SK-N-SH treated with all-trans-retinoic acid at 6 μM for 48 hours (cell line): Measurements from ENCODE around the gene SH3BGRL2.

Experiments
- ATAC-seq: fragments of 200-7000 bp; cut with Tn5 transposase; 3 replicates; pipeline ENCODE4 v1.9.1; 2020; ENCODE audit warnings: mild to moderate bottlenecking, moderate library complexity
- ARNTL ChIP-seq: fragments of 450-650 bp; formaldehyde crosslinking; IDR thresholded peaks from 2 replicates; pipeline ENCODE4 v1.5.0; 2020; ENCODE audit warnings: low read depth, mild to moderate bottlenecking, moderate library complexity, borderline replicate concordance
- BACH2 ChIP-seq: fragments of 250-450 bp; sonication (Bioruptor Pico); IDR thresholded peaks from 2 replicates; pipeline ENCODE4 v1.9.0; 2021; ENCODE audit warnings: mild to moderate bottlenecking, borderline replicate concordance
- CREB5 ChIP-seq: fragments of 250-450 bp; sonication (Bioruptor Pico); IDR thresholded peaks from 2 replicates; pipeline ENCODE4 v1.5.1; 2020; ENCODE audit warnings: low read depth, mild to moderate bottlenecking, moderate library complexity
- CSDC2 ChIP-seq: fragments of 250-450 bp; sonication (Bioruptor Pico); IDR thresholded peaks from 2 replicates; pipeline ENCODE4 v1.5.0; 2020; ENCODE audit warnings: mild to moderate bottlenecking, moderate library complexity
- CSRNP3 ChIP-seq: fragments of 250-450 bp; sonication (Bioruptor Pico); IDR thresholded peaks from 2 replicates; pipeline ENCODE4 v1.5.1; 2021; ENCODE audit warnings: mild to moderate bottlenecking, moderate library complexity
- ESRRG ChIP-seq: fragments of 250-450 bp; sonication (Bioruptor Pico); IDR thresholded peaks from 2 replicates; pipeline ENCODE4 v1.6.1; 2021; ENCODE audit warnings: mild to moderate bottlenecking
- GLIS3 ChIP-seq: fragments of 250-450 bp; sonication (Bioruptor Pico); IDR thresholded peaks from 2 replicates; pipeline ENCODE4 v1.5.0; 2020; ENCODE audit warnings: mild to moderate bottlenecking, moderate library complexity
- ISL1 ChIP-seq: fragments of 250-450 bp; sonication (Bioruptor Pico); IDR thresholded peaks from 2 replicates; pipeline ENCODE4 v2.1.2; 2022; ENCODE audit warnings: mild to moderate bottlenecking, moderate library complexity
- OSR1 ChIP-seq: fragments of 250-450 bp; sonication (Bioruptor Pico); IDR thresholded peaks from 2 replicates; pipeline ENCODE4 v1.8.0; 2022; ENCODE audit warnings: moderate library complexity, mild to moderate bottlenecking, inconsistent platforms
- POU6F1 ChIP-seq: fragments of 250-450 bp; sonication (Bioruptor Pico); IDR thresholded peaks from 2 replicates; pipeline ENCODE4 v1.8.0; 2021; ENCODE audit warnings: low read depth, mild to moderate bottlenecking, moderate library complexity, borderline replicate concordance
- PPARA ChIP-seq: fragments of 250-450 bp; sonication (Bioruptor Pico); IDR thresholded peaks from 2 replicates; pipeline ENCODE4 v1.5.0; 2020; ENCODE audit warnings: mild to moderate bottlenecking, borderline replicate concordance
- RARB ChIP-seq: fragments of 250-450 bp; sonication (Bioruptor Pico); IDR thresholded peaks from 2 replicates; pipeline ENCODE4 v1.8.0; 2021; ENCODE audit warnings: mild to moderate bottlenecking, moderate library complexity
- SNAI2 ChIP-seq: fragments of 250-450 bp; sonication (Bioruptor Pico); IDR thresholded peaks from 2 replicates; pipeline ENCODE4 v1.5.0; 2020; ENCODE audit warnings: mild to moderate bottlenecking, moderate library complexity
- TCF4 ChIP-seq: fragments of 250-450 bp; sonication (Bioruptor Pico); IDR thresholded peaks from 2 replicates; pipeline ENCODE4 v1.8.0; 2021; ENCODE audit warnings: mild to moderate bottlenecking, moderate library complexity, borderline replicate concordance
- TOX ChIP-seq: fragments of 250-450 bp; sonication (Bioruptor Pico); IDR thresholded peaks from 2 replicates; pipeline ENCODE4 v1.8.0; 2021; ENCODE audit warnings: mild to moderate bottlenecking, moderate library complexity, borderline replicate concordance
- TSHZ2 ChIP-seq: fragments of 250-450 bp; sonication (Bioruptor Pico); IDR thresholded peaks from 2 replicates; pipeline ENCODE4 v1.5.0; 2020; ENCODE audit warnings: mild to moderate bottlenecking, moderate library complexity
- ZC3H10 ChIP-seq: fragments of 250-450 bp; sonication (Bioruptor Pico); IDR thresholded peaks from 2 replicates; pipeline ENCODE4 v1.5.1; 2021; ENCODE audit warnings: mild to moderate bottlenecking, moderate library complexity
- ZFP3 ChIP-seq: fragments of 250-450 bp; sonication (Bioruptor Pico); IDR thresholded peaks from 2 replicates; pipeline ENCODE4 v1.5.0; 2020; ENCODE audit warnings: mild to moderate bottlenecking, moderate library complexity
- ZFP30 ChIP-seq: fragments of 450-650 bp; formaldehyde crosslinking; IDR thresholded peaks from 2 replicates; pipeline ENCODE4 v1.5.0; 2022; ENCODE audit warnings: mild to moderate bottlenecking, moderate library complexity
- ZNF565 ChIP-seq: fragments of 450-650 bp; formaldehyde crosslinking; conservative IDR thresholded peaks from 2 replicates; pipeline ENCODE4 v1.5.0; 2020; ENCODE audit warnings: low read depth, mild to moderate bottlenecking, moderate library complexity
- ZNF70 ChIP-seq: fragments of 450-650 bp; formaldehyde crosslinking; IDR thresholded peaks from 2 replicates; pipeline ENCODE4 v1.5.0; 2020; ENCODE audit warnings: mild to moderate bottlenecking, moderate library complexity
- ZNF8 ChIP-seq: fragments of 450-650 bp; formaldehyde crosslinking; IDR thresholded peaks from 2 replicates; pipeline ENCODE4 v1.5.0; 2020; ENCODE audit warnings: mild to moderate bottlenecking, moderate library complexity
- TF ChIP-seq, protein P1 (sequence below): fragments of 250-450 bp; sonication (Bioruptor Pico); IDR thresholded peaks from 2 replicates; pipeline ENCODE4 v1.8.0; 2020; ENCODE audit warnings: mild to moderate bottlenecking, moderate library complexity, borderline replicate concordance

Gene SH3BGRL2

GRCh38 chr6:79735183-79735582 is 104.1 kb downstream of the SH3BGRL2 start:
- no peak for TF ChIP-seq GLIS3 (CRISPR knock-in tag)
- no peak for TF ChIP-seq POU6F1 (CRISPR knock-in tag)
- no peak for TF ChIP-seq BACH2 (CRISPR knock-in tag)
- no peak for TF ChIP-seq OSR1 (CRISPR knock-in tag)
- TF ChIP-seq ARNTL (CRISPR knock-in tag): no peak
- no peak for TF ChIP-seq PPARA (CRISPR knock-in tag)
- TF ChIP-seq SNAI2 (CRISPR knock-in tag): no peak
- TF ChIP-seq CSDC2: no peak
- TF ChIP-seq, protein P1, sequence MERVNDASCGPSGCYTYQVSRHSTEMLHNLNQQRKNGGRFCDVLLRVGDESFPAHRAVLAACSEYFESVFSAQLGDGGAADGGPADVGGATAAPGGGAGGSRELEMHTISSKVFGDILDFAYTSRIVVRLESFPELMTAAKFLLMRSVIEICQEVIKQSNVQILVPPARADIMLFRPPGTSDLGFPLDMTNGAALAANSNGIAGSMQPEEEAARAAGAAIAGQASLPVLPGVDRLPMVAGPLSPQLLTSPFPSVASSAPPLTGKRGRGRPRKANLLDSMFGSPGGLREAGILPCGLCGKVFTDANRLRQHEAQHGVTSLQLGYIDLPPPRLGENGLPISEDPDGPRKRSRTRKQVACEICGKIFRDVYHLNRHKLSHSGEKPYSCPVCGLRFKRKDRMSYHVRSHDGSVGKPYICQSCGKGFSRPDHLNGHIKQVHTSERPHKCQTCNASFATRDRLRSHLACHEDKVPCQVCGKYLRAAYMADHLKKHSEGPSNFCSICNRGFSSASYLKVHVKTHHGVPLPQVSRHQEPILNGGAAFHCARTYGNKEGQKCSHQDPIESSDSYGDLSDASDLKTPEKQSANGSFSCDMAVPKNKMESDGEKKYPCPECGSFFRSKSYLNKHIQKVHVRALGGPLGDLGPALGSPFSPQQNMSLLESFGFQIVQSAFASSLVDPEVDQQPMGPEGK (CRISPR knock-in tag): no peak
- TF ChIP-seq CREB5 (CRISPR knock-in tag): no peak
- no peak for TF ChIP-seq ZNF565 (CRISPR knock-in tag)
- TF ChIP-seq CSRNP3: no peak
- no peak for TF ChIP-seq ZFP30 (CRISPR knock-in tag)
- no peak for TF ChIP-seq RARB
- TF ChIP-seq TSHZ2 (CRISPR knock-in tag): no peak
- no peak for TF ChIP-seq ZC3H10 (CRISPR knock-in tag)
- no peak for TF ChIP-seq ZNF8
- no peak for TF ChIP-seq ISL1 (CRISPR knock-in tag)
- no peak for TF ChIP-seq TOX (CRISPR knock-in tag)
- ATAC-seq: no peak

GRCh38 chr6:79737172-79737571 is 106.0 kb downstream of the SH3BGRL2 start:
- no peak for TF ChIP-seq ESRRG (CRISPR knock-in tag)
- no peak for TF ChIP-seq ZFP3 (CRISPR knock-in tag)
- no peak for TF ChIP-seq ZNF70 (CRISPR knock-in tag)
- TF ChIP-seq BACH2 (CRISPR knock-in tag): no peak
- TF ChIP-seq TSHZ2 (CRISPR knock-in tag): no peak
- no peak for TF ChIP-seq RARB
- no peak for TF ChIP-seq CSDC2
- no peak for TF ChIP-seq PPARA (CRISPR knock-in tag)
- no peak for TF ChIP-seq GLIS3 (CRISPR knock-in tag)
- no peak for TF ChIP-seq CREB5 (CRISPR knock-in tag)
- no peak for TF ChIP-seq CSRNP3
- no peak for TF ChIP-seq ZNF565 (CRISPR knock-in tag)
- no peak for TF ChIP-seq TCF4 (CRISPR knock-in tag)
- no peak for TF ChIP-seq ARNTL (CRISPR knock-in tag)
- no peak for TF ChIP-seq TOX (CRISPR knock-in tag)
- TF ChIP-seq ZFP30 (CRISPR knock-in tag): no peak
- no peak for TF ChIP-seq ISL1 (CRISPR knock-in tag)
- TF ChIP-seq, all 23 proteins: peak for 0
- peak; percentile 65 for ATAC-seq
